Osteoblast (primary cell): ENCODE results near the gene GYPC. TPM values are rescaled to one million over a fixed set of nuclear protein-coding genes. Genes with fewer than 3 reads are reported as not detected.

Experiments used
- DNase-seq: peaks from one replicate; pipeline ENCODE4 v3.0.0; 2011; ENCODE audit warnings: low spot score, mixed read lengths; ENCODE audit not compliant: insufficient read length; ENCODE audit errors: missing footprints
- H2AFZ ChIP-seq: 2 replicates; pipeline ENCODE4 v1.6.0; 2011; ENCODE audit warnings: mild to moderate bottlenecking, low read length
- H3K27ac ChIP-seq: 2 replicates; pipeline ENCODE4 v1.5.1; 2011; ENCODE audit warnings: mild to moderate bottlenecking, low read depth, low read length, moderate library complexity
- H3K27me3 ChIP-seq: 2 replicates; pipeline ENCODE4 v1.6.0; 2012; ENCODE audit warnings: mild to moderate bottlenecking, control low read depth, inconsistent platforms, low read length, moderate library complexity; ENCODE audit not compliant: insufficient read depth
- H3K36me3 ChIP-seq: 2 replicates; pipeline ENCODE4 v1.5.1; 2011; ENCODE audit warnings: mild to moderate bottlenecking, low read length, control low read depth, moderate library complexity; ENCODE audit not compliant: insufficient read depth
- H3K4me1 ChIP-seq: 2 replicates; pipeline ENCODE4 v1.5.1; 2011; ENCODE audit warnings: mild to moderate bottlenecking, low read length, control low read depth, moderate library complexity; ENCODE audit not compliant: insufficient read depth
- H3K4me2 ChIP-seq: 2 replicates; pipeline ENCODE4 v1.6.0; 2011; ENCODE audit warnings: mild to moderate bottlenecking, low read length; ENCODE audit not compliant: insufficient read depth
- H3K4me3 ChIP-seq: fragments of 200-600 bp; sonication (generic); 3 replicates; pipeline ENCODE4 v1.5.1; 2012; ENCODE audit warnings: mild to moderate bottlenecking, low read length, inconsistent platforms; ENCODE audit not compliant: insufficient read depth
- H3K79me2 ChIP-seq: 2 replicates; pipeline ENCODE4 v1.6.0; 2012; ENCODE audit warnings: mild to moderate bottlenecking, low read length, control low read depth, inconsistent platforms; ENCODE audit not compliant: insufficient read depth
- H3K9me3 ChIP-seq: 2 replicates; pipeline ENCODE4 v1.5.1; 2011; ENCODE audit warnings: low read depth, low read length, control low read depth
- H4K20me1 ChIP-seq: 2 replicates; pipeline ENCODE4 v1.6.0; 2012; ENCODE audit warnings: mild to moderate bottlenecking, low read length, control low read depth; ENCODE audit not compliant: insufficient read depth
- CTCF ChIP-seq: IDR thresholded peaks from 2 replicates; pipeline ENCODE4 v1.5.1; 2011; ENCODE audit warnings: mild to moderate bottlenecking, low read depth, low read length, moderate library complexity; ENCODE audit errors: extremely low read depth
- total RNA-seq: library from RNA; depleted of rRNA; stranded (reverse); fragments of >200 nt; gene quantifications from 2 replicates; pipeline ENCODE4 v1.2.3, GENCODE V29; 2012

The GYPC gene
- total RNA-seq, 1 donor: 101 TPM

- no peaks in the 10 kb centered on the region for H4K20me1 ChIP-seq
- no peak for DNase-seq
- H3K36me3 ChIP-seq: no peaks in the 10 kb centered on the region
- H3K79me2 ChIP-seq: peaks cover 2% of the 10 kb centered on the region
- no peaks in the 10 kb centered on the region for H3K27me3 ChIP-seq
- no peak overlapping the region for H3K4me2 ChIP-seq
- H3K9me3 ChIP-seq: no peaks in the 10 kb centered on the region
- no peak overlapping the region for H3K27ac ChIP-seq
- no peak overlapping the region for H3K4me3 ChIP-seq
- no peaks in the 10 kb centered on the region for H3K4me1 ChIP-seq
- H2AFZ ChIP-seq: no peak overlapping the region
- TF ChIP-seq CTCF: no peak
Measured at GRCh38 chr2:126676221-126677175, 20.5 kb downstream of the GYPC start.

GRCh38 chr2:126677176-126677538 lies 21.2 kb downstream of the GYPC start:
- DNase-seq: no peak
- Histone ChIP-seq H3K79me2 (peaks cover 2% of the 10 kb centered on the region), H4K20me1 (no peaks in the 10 kb centered on the region), H3K4me1 (no peaks in the 10 kb centered on the region), H3K4me2 (no peak overlapping the region), H2AFZ (no peak overlapping the region), H3K27ac (no peak overlapping the region), H3K27me3 (no peaks in the 10 kb centered on the region), H3K4me3 (no peak overlapping the region), H3K36me3 (no peaks in the 10 kb centered on the region), H3K9me3 (no peaks in the 10 kb centered on the region)
- TF ChIP-seq CTCF: no peak

GRCh38 chr2:126678269-126679065 lies 22.5 kb downstream of the GYPC start:
- no peak overlapping the region for H3K27ac ChIP-seq
- H3K4me2 ChIP-seq: no peak overlapping the region
- H3K27me3 ChIP-seq: no peaks in the 10 kb centered on the region
- H4K20me1 ChIP-seq: no peaks in the 10 kb centered on the region
- no peak for DNase-seq
- H3K36me3 ChIP-seq: no peaks in the 10 kb centered on the region
- H2AFZ ChIP-seq: no peak overlapping the region
- no peaks in the 10 kb centered on the region for H3K9me3 ChIP-seq
- peaks cover 2% of the 10 kb centered on the region for H3K79me2 ChIP-seq
- H3K4me3 ChIP-seq: no peak overlapping the region
- H3K4me1 ChIP-seq: no peaks in the 10 kb centered on the region
- TF ChIP-seq CTCF: no peak

- peaks cover 2% of the 10 kb centered on the region for H3K79me2 ChIP-seq
- no peaks in the 10 kb centered on the region for H3K4me1 ChIP-seq
- no peaks in the 10 kb centered on the region for H3K9me3 ChIP-seq
- no peak overlapping the region for H3K4me2 ChIP-seq
- no peaks in the 10 kb centered on the region for H4K20me1 ChIP-seq
- no peak overlapping the region for H2AFZ ChIP-seq
- DNase-seq: no peak
- no peak overlapping the region for H3K27ac ChIP-seq
- no peak overlapping the region for H3K4me3 ChIP-seq
- no peaks in the 10 kb centered on the region for H3K27me3 ChIP-seq
- no peaks in the 10 kb centered on the region for H3K36me3 ChIP-seq
- TF ChIP-seq CTCF: no peak
Measured at GRCh38 chr2:126679094-126679713, 23.2 kb downstream of the GYPC start.
